Ovary (tissue), 9 donors: ENCODE results near the gene POT1. TPM values are rescaled to one million over a fixed set of nuclear protein-coding genes. Genes with fewer than 3 reads are reported as not detected.

ENCODE experiments used
- DNase-seq, 5 donors: peaks; one replicate each; pipeline ENCODE4 v3.0.0-alpha.2; 2019 to 2020
- H3K27ac ChIP-seq, 2 donors: fragments of 200-600 bp; one replicate each; pipeline versions ENCODE4 v1.5.1 to v1.8.0; 2019 to 2022
- H3K27me3 ChIP-seq: fragments of 200-600 bp; one replicate; pipeline ENCODE4 v1.8.0; 2022
- H3K36me3 ChIP-seq: fragments of 200-600 bp; sonication (generic); one replicate; pipeline ENCODE4 v1.5.1; 2019
- H3K4me1 ChIP-seq: one replicate; pipeline ENCODE4 v1.8.1; 2013; ENCODE audit warnings: mild to moderate bottlenecking, moderate library complexity; ENCODE audit not compliant: insufficient read depth
- H3K4me3 ChIP-seq: fragments of 200-600 bp; sonication (generic); one replicate; pipeline ENCODE4 v1.5.1; 2017
- H3K9me3 ChIP-seq, 2 donors: fragments of 200-600 bp in 1 of 2; sonication (generic) in 1 of 2; one replicate each; pipeline versions ENCODE4 v1.5.1 to v1.8.1; 2013 to 2019; ENCODE audit warnings: mild to moderate bottlenecking in 1 of 2, moderate library complexity in 1 of 2
- EP300 ChIP-seq: sonication (generic); formaldehyde crosslinking; IDR thresholded peaks from one replicate; pipeline ENCODE4 v1.6.1; 2017; ENCODE audit warnings: antibody characterized with exemption
- POLR2A ChIP-seq: fragments of 450-650 bp; IDR thresholded peaks from one replicate; pipeline ENCODE4 v1.6.1; 2017; ENCODE audit warnings: antibody characterized with exemption, mild to moderate bottlenecking, moderate library complexity
- WGBS, 3 donors: extraction: QIAGEN DNeasy Blood & Tissue Kit in 1 of 3; methylation state at CpG; one replicate each; pipeline versions ENCODE4 v1.1.5 to v1.1.7; 2013 to 2017; 5-methylcytosine and 5-hydroxymethylcytosine counted together
- intact Hi-C, 4 donors: fragments of 100-400 bp; cut with DNase I; formaldehyde crosslinking; loops; one replicate each; pipeline versions ENCODE4 v1.11.0 to v1.15.1; 2022 to 2023
- polyA plus RNA-seq, 2 donors: library from polyadenylated mRNA; stranded (reverse); fragments of 200-250 nt in 1 of 2; fragments of 350-450 nt in 1 of 2; fragmentation: Illumina TruSeq in 1 of 2; extraction: RNeasy Lipid Tissue Mini Kit (QIAGEN cat#74804) in 1 of 2; gene quantifications; one replicate each; pipeline ENCODE4 v1.2.3, GENCODE V29; 2013 to 2014
- total RNA-seq, 7 donors: library from RNA; depleted of rRNA in 2 of 7; stranded (reverse); fragments of >200 nt in 2 of 7; fragmentation: NEBNext Ultra II Directional in 3 of 7; extraction: Animal tissue kit (Norgen Biotek cat#: 25700) in 3 of 7; gene quantifications; one replicate each; pipeline versions ENCODE4 v1.1.0 to v1.2.4, GENCODE V29; 2016 to 2023
- TF ChIP-seq, protein P1 (sequence below), 3 donors: fragments of 450-650 bp in 2 of 3; fragments of 200-600 bp in 1 of 3; IDR thresholded peaks; one replicate each; pipeline versions ENCODE4 v1.5.1 to v1.8.0; 2016 to 2022; ENCODE audit warnings: antibody characterized with exemption in 3 of 3, mild to moderate bottlenecking in 1 of 3
- donor health status: DM: no; HTN: no; CAD: no; lungs with moderate emphysema.
- donor health status: DM: no; HTN: no; CAD: no.
- donor health status: Bipolar disorder and iron deficiency.
- donor health status: DM: yes; HTN: yes; CAD: no.
- donor health status: DM: no; HTN: no; CAD: no.
- donor health status: DM: yes; HTN: yes; CAD: no.

POT1 gene
- total and polyA plus RNA-seq, 9 donors, result 12.3 to 33.0 (median 19.8) TPM

DNA sequence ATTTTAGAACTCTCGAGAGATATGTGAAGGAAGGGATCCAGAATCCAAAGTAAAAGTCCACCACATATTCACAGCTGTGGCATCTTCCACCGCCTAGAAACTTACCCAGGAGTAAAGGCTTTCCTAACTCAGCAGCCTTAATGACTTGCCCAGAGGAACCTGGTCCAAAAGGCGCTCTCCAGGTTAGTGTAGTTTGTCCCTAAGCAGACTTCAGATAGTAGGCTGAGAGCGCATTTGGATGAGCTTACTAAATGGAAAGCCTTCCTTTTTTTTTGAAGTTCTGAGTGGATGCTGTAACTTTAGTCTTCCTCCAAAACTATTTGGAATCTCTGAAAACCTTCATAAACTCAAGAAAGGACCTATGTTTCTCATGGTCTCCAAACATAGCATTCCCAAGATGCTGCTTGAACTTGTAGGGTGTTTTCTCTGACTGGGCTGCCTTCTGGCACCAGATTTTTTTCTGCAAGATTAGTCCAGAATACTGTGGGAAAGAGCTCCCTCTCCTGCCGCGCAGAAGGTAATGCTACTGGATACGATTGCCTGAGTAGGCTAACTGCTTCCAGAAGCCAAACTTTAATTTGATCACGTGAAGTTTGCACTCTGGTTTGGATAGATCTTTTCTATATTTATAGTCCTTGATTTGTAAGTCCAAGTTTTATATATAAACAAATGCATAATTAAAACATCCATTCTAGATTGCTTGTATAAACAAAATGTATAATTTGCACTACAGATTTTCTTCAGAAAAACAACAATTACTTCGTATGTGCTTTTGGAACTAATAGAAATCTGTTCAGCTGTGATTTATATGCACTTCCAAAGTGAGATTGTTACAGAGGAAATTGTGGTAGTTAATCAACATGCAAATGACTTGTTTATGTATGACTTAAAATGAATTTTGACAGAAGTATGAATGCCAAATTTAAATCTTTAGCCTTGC is 144.5 kb downstream of the POT1 start:
- peak in 1 of 5 donors; percentile 14 for DNase-seq
- 37 to 40% (median 39%) methylated on average over 9 of the region's 9 CpGs for WGBS, 3 donors
- intact Hi-C loops, result no loop called here

DNA sequence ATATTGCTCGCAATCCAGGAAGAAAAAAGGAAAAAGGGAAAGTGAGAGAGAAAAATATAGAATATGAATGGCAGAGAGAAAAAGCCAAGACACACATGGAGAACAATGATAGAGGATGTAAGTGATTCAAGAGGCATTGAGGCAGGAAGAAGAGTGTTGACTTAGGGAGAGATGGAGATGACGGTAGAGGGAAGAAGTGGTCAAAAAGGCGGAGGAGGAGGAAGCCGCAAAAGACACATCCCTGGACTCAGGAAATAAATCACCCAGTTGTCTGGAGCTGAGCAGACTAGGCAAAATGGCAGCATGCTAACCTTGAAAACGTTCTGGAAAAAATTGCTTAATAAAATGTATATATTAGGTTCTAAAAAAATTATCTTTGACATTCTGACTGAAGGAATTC is 146.4 kb downstream of the POT1 start:
- Histone ChIP-seq H3K9me3 (no peaks in the 10 kb centered on the region), H3K4me1 (no peaks in the 10 kb centered on the region), H3K27ac (no peak overlapping the region), H3K27me3 (no peaks in the 10 kb centered on the region), H3K36me3 (no peaks in the 10 kb centered on the region), H3K4me3 (no peak overlapping the region)
- intact Hi-C loops, result no loop called here
- TF ChIP-seq EP300 (no peak), POLR2A (no peak)
- TF ChIP-seq, protein P1, sequence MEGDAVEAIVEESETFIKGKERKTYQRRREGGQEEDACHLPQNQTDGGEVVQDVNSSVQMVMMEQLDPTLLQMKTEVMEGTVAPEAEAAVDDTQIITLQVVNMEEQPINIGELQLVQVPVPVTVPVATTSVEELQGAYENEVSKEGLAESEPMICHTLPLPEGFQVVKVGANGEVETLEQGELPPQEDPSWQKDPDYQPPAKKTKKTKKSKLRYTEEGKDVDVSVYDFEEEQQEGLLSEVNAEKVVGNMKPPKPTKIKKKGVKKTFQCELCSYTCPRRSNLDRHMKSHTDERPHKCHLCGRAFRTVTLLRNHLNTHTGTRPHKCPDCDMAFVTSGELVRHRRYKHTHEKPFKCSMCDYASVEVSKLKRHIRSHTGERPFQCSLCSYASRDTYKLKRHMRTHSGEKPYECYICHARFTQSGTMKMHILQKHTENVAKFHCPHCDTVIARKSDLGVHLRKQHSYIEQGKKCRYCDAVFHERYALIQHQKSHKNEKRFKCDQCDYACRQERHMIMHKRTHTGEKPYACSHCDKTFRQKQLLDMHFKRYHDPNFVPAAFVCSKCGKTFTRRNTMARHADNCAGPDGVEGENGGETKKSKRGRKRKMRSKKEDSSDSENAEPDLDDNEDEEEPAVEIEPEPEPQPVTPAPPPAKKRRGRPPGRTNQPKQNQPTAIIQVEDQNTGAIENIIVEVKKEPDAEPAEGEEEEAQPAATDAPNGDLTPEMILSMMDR (IDR thresholded peaks at IDR 0.05), result no peak
- DNase-seq, result no peak
- WGBS, 3 donors, result 78 to 83% (median 81%) methylated on average over 5 of the region's 5 CpGs

More for the DNA sequence above, 144.5 kb downstream of the POT1 start:
- Histone ChIP-seq H3K4me3 (no peak overlapping the region), H3K27ac (no peak overlapping the region), H3K36me3 (no peaks in the 10 kb centered on the region), H3K4me1 (no peaks in the 10 kb centered on the region), H3K27me3 (no peaks in the 10 kb centered on the region), H3K9me3 (no peaks in the 10 kb centered on the region)
- TF ChIP-seq EP300 (no peak), POLR2A (no peak)
- TF ChIP-seq, protein P1 (IDR thresholded peaks at IDR 0.05), result peak in 1 of 3 donors; percentile 16

DNA sequence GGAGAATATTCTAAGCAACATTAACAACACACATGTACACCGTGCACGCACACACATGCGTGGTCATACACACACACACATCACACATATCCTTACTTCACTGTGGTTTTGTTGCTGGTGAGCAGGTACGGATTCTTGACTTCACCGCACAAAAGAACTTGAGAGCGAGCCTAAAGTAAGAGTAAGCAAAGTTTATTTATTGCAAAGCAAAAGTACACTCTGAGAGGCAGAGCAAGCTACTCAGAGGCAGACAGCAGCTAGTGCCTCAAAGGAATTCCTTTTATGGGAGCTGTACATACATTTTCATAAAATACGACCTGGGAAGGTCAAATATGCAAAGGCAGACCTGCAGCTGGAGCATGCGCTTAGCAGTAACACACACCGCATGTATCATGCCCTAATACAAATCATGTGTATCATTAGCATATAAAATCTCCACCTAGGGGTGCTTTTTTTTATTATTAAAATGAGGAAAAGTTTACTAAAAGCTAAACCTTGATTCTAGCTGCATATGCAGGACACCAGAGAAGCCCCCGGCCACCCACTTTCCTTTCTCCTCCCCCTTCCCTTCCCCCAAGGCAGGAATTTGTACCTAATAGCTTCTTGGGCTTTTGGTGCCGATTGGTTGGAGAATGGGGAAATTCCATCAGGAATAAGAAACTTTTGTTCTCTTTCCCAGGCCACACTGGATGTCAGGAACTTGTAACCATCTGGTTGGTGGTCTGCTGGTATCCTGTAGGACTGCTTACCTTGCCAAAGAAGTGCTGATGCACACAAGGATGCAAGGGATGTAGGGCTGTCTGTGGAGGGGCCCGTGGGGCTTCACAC is 147.5 kb downstream of the POT1 start:
- Histone ChIP-seq H3K4me1 (no peaks in the 10 kb centered on the region), H3K27ac (no peak overlapping the region), H3K4me3 (no peak overlapping the region), H3K36me3 (no peaks in the 10 kb centered on the region), H3K27me3 (no peaks in the 10 kb centered on the region), H3K9me3 (no peaks in the 10 kb centered on the region)
- DNase-seq, result no peak
- WGBS, 3 donors, result 61 to 68% (median 66%) methylated on average over 12 of the region's 12 CpGs
- intact Hi-C loops, result no loop called here
- TF ChIP-seq, protein P1 (IDR thresholded peaks at IDR 0.05), result no peak
- no peak for TF ChIP-seq POLR2A
- no peak for TF ChIP-seq EP300

DNA sequence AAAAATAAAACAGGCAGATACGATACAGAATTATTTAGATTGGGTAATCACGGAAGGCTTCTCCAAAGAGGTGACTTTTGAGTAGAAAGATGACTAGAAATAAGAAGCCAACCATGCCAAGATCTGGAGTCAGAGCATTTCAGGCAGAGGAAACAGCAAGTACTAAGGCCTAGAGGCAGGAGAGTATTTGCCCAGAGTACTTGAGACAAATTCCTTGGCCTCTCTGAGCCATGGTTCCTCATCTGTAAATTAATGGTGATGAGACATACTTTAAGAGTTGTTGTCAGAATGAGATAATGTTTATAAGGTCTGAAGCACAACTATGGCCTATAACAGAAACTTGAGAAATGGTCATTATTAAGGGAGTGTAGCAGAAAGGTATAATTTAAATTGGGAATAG is 148.2 kb downstream of the POT1 start:
- H3K27me3 ChIP-seq, result no peaks in the 10 kb centered on the region
- no peaks in the 10 kb centered on the region for H3K9me3 ChIP-seq
- no peaks in the 10 kb centered on the region for H3K4me1 ChIP-seq
- no peak overlapping the region for H3K27ac ChIP-seq
- WGBS, 3 donors, result 88 to 96% (median 92%) methylated on average over 2 of the region's 2 CpGs
- H3K36me3 ChIP-seq, result no peaks in the 10 kb centered on the region
- DNase-seq, result no peak
- TF ChIP-seq EP300 (no peak), POLR2A (no peak)
- TF ChIP-seq, protein P1 (IDR thresholded peaks at IDR 0.05), result no peak
- intact Hi-C loops, result no loop called here
- H3K4me3 ChIP-seq, result no peak overlapping the region
